Trophoblast cell (in vitro differentiated cells and primary cell): ENCODE results near the gene CNBD2.
"Not testable (repeated sequence)": the region's sequence is repeated elsewhere in the genome, so short reads cannot be mapped to it uniquely, and the experiment has no call there.

ENCODE experiments used
- DNase-seq, 2 donors: peaks; one replicate each; pipeline ENCODE4 v3.0.0-alpha.2; 2016
- H2AFZ ChIP-seq: 2 replicates; pipeline ENCODE4 v1.6.1; 2013; ENCODE audit warnings: low read length, moderate library complexity, mild to moderate bottlenecking; ENCODE audit not compliant: insufficient read depth, poor library complexity
- H2AK5ac ChIP-seq: 2 replicates; pipeline ENCODE4 v1.6.1; 2013; ENCODE audit warnings: mild to moderate bottlenecking, low read length
- H2BK120ac ChIP-seq: 2 replicates; pipeline ENCODE4 v1.6.1; 2013; ENCODE audit warnings: low read length, mild to moderate bottlenecking, moderate library complexity; ENCODE audit not compliant: insufficient read depth, poor library complexity
- H2BK12ac ChIP-seq: 2 replicates; pipeline ENCODE4 v1.6.1; 2013; ENCODE audit warnings: mild to moderate bottlenecking, low read length, moderate library complexity
- H2BK5ac ChIP-seq: 2 replicates; pipeline ENCODE4 v1.6.1; 2013; ENCODE audit warnings: low read length, low read depth, moderate library complexity, mild to moderate bottlenecking; ENCODE audit not compliant: poor library complexity
- H3K14ac ChIP-seq: 2 replicates; pipeline ENCODE4 v1.6.1; 2013; ENCODE audit warnings: mild to moderate bottlenecking, low read length
- H3K18ac ChIP-seq: 2 replicates; pipeline ENCODE4 v1.6.1; 2013; ENCODE audit warnings: mild to moderate bottlenecking, low read length
- H3K23ac ChIP-seq: 2 replicates; pipeline ENCODE4 v1.6.1; 2013; ENCODE audit warnings: low read length
- H3K27ac ChIP-seq: 2 replicates; pipeline ENCODE4 v1.5.1; 2013; ENCODE audit warnings: low read depth, mild to moderate bottlenecking, inconsistent platforms, low read length, moderate library complexity
- H3K27me3 ChIP-seq: 2 replicates; pipeline ENCODE4 v1.6.1; 2013; ENCODE audit warnings: inconsistent platforms, mild to moderate bottlenecking, low read length, moderate library complexity; ENCODE audit not compliant: insufficient read depth
- H3K36me3 ChIP-seq, 2 experiments: 1 replicate in 1 of 2; 2 replicates in 1 of 2; pipeline ENCODE4 v1.6.1; 2013; ENCODE audit warnings: low read length in 2 of 2, mild to moderate bottlenecking in 2 of 2, moderate library complexity in 1 of 2; ENCODE audit not compliant: insufficient read depth in 2 of 2, control insufficient read depth in 1 of 2
- H3K4ac ChIP-seq: 2 replicates; pipeline ENCODE4 v1.6.1; 2013; ENCODE audit warnings: low read depth, mild to moderate bottlenecking, low read length, moderate library complexity
- H3K4me1 ChIP-seq, 2 experiments: 1 replicate in 1 of 2; 2 replicates in 1 of 2; pipeline ENCODE4 v1.6.1; 2013; ENCODE audit warnings: low read length in 2 of 2, mild to moderate bottlenecking in 2 of 2, moderate library complexity in 1 of 2; ENCODE audit not compliant: insufficient read depth in 2 of 2, control insufficient read depth in 1 of 2
- H3K4me2 ChIP-seq: 2 replicates; pipeline ENCODE4 v1.6.1; 2013; ENCODE audit warnings: inconsistent platforms, mild to moderate bottlenecking, low read length, moderate library complexity
- H3K4me3 ChIP-seq: 2 replicates; pipeline ENCODE4 v1.5.1; 2013; ENCODE audit warnings: mild to moderate bottlenecking, low read depth, low read length, inconsistent platforms
- H3K79me1 ChIP-seq: one replicate; pipeline ENCODE4 v1.6.1; 2013; ENCODE audit warnings: low read length
- H3K79me2 ChIP-seq: 2 replicates; pipeline ENCODE4 v1.6.1; 2013; ENCODE audit warnings: low read length, mild to moderate bottlenecking; ENCODE audit not compliant: control insufficient read depth, insufficient read depth, poor library complexity
- H3K9ac ChIP-seq: 2 replicates; pipeline ENCODE4 v1.6.1; 2013; ENCODE audit warnings: mild to moderate bottlenecking, low read length
- H3K9me3 ChIP-seq: 2 replicates; pipeline ENCODE4 v1.6.1; 2013; ENCODE audit warnings: low read depth, mild to moderate bottlenecking, control low read depth, inconsistent platforms, low read length; ENCODE audit not compliant: insufficient read depth
- H4K12ac ChIP-seq: 2 replicates; pipeline ENCODE4 v1.6.1; 2013; ENCODE audit warnings: low read depth, mild to moderate bottlenecking, low read length, moderate library complexity
- H4K8ac ChIP-seq: 2 replicates; pipeline ENCODE4 v1.6.1; 2013; ENCODE audit warnings: low read depth, mild to moderate bottlenecking, low read length, moderate library complexity
- H4K91ac ChIP-seq: one replicate; pipeline ENCODE4 v1.6.1; 2013; ENCODE audit warnings: low read depth, mild to moderate bottlenecking, low read length, moderate library complexity
- WGBS: extraction: QIAGEN DNeasy Blood & Tissue Kit; methylation state at CpG from one replicate; pipeline ENCODE4 v1.1.7; 2013; ENCODE audit warnings: missing lambda C conversion rate; ENCODE audit not compliant: insufficient read length, insufficient coverage; ENCODE audit errors: extremely low coverage; 5-methylcytosine and 5-hydroxymethylcytosine counted together

CNBD2 gene

DNA sequence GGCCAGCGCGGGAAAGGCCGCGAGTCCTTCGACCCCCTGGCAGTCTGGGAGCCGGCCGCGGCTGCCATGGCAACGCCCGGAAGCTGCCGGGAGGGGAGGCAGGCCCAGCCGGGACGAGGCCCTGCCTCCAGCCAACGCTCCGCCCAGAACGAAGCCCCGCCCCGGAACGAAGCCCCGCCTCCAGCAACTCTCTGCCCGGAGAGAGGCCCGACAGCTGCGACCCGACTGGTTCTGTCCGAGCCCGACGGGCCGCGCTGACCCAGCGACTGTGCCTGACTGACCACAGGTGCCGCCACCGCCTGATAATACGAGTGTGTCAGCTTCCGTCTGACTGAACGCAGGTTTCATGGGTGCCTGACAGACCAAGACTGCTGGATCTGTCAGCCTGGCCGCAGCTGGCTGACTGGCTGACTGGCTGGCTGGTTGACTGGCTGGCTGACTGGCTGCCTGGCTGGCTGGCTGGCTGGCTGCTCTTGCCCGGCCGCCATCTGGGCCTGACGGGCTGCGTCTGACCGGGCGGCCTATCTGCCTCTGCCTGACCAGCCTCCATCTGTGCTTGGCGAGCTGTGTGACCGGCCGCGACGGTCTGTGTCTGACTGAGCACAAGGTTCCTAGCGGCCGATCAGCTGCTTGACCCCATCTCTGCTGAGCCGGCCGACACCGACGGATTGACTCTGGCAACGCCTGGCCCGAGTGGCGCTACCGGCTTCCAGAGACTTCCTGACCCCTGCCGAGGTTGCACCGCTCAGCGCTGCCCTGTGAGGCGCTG, 96.5 kb downstream of the CNBD2 start:
- Histone ChIP-seq H3K36me3 (no peaks in the 10 kb centered on the region), H3K79me1 (peaks cover 13% of the 10 kb centered on the region), H3K4ac (peak overlapping the region; percentile 30), H3K4me1 (peaks cover 16 to 17% of the 10 kb centered on the region in 2 experiments), H2BK5ac (peak overlapping the region; percentile 43), H3K14ac (peak overlapping the region; percentile 47), H3K9me3 (no peaks in the 10 kb centered on the region), H3K4me2 (peak overlapping the region; percentile 71), H4K91ac (peak overlapping the region; percentile 61), H3K9ac (no peak overlapping the region), H3K79me2 (peaks cover 6% of the 10 kb centered on the region), H2BK120ac (peak overlapping the region; percentile 0), H4K8ac (peak overlapping the region; percentile 75), H2BK12ac (peak overlapping the region; percentile 47), H3K4me3 (peak overlapping the region; percentile 63), H3K18ac (peak overlapping the region; percentile 42), H3K23ac (no peak overlapping the region), H3K27me3 (no peaks in the 10 kb centered on the region), H2AFZ (peak overlapping the region; percentile 80), H3K27ac (peak overlapping the region; percentile 56), H4K12ac (peak overlapping the region; percentile 56), H2AK5ac (no peak overlapping the region)
- no CpG with 5 or more reads among the region's 61 CpGs for WGBS
- DNase-seq: peak; percentile 93 to 96

GRCh38 chr20:36065427-36065998, 97.1 kb downstream of the CNBD2 start:
- no CpG with 5 or more reads among the region's 24 CpGs for WGBS

GRCh38 chr20:36066777-36067176, 98.4 kb downstream of the CNBD2 start:
- Histone ChIP-seq H3K4ac (no peak overlapping the region), H3K9me3 (no peaks in the 10 kb centered on the region), H4K91ac (no peak overlapping the region), H3K79me2 (peaks cover 6% of the 10 kb centered on the region), H3K18ac (no peak overlapping the region), H4K12ac (no peak overlapping the region), H2BK12ac (no peak overlapping the region), H4K8ac (no peak overlapping the region), H3K4me2 (no peak overlapping the region), H3K14ac (no peak overlapping the region), H3K27me3 (no peaks in the 10 kb centered on the region), H3K27ac (no peak overlapping the region), H2AK5ac (no peak overlapping the region), H2AFZ (no peak overlapping the region), H3K9ac (no peak overlapping the region), H3K23ac (no peak overlapping the region), H3K36me3 (no peaks in the 10 kb centered on the region), H3K79me1 (peaks cover 13% of the 10 kb centered on the region), H3K4me3 (no peak overlapping the region), H2BK120ac (no peak overlapping the region), H2BK5ac (no peak overlapping the region), H3K4me1 (peaks cover 22 to 26% of the 10 kb centered on the region in 2 experiments)
- no CpG with 5 or more reads among the region's 2 CpGs for WGBS
- no peak for DNase-seq

More at GRCh38 chr20:36065427-36065998, 97.1 kb downstream of the CNBD2 start:
- H4K91ac ChIP-seq: no peak overlapping the region
- H3K27me3 ChIP-seq: no peaks in the 10 kb centered on the region
- H2BK5ac ChIP-seq: no peak overlapping the region
- H3K23ac ChIP-seq: no peak overlapping the region
- H2AFZ ChIP-seq: peak overlapping the region; percentile 32
- peak overlapping the region; percentile 69 for H4K8ac ChIP-seq
- no peak overlapping the region for H4K12ac ChIP-seq
- peaks cover 13% of the 10 kb centered on the region for H3K79me1 ChIP-seq
- peaks cover 6% of the 10 kb centered on the region for H3K79me2 ChIP-seq
- H2AK5ac ChIP-seq: no peak overlapping the region
- H3K18ac ChIP-seq: peak overlapping the region; percentile 11
- H3K4me1 ChIP-seq: peaks cover 18% of the 10 kb centered on the region in 2 experiments
- H3K27ac ChIP-seq: peak overlapping the region; percentile 56
- H2BK120ac ChIP-seq: no peak overlapping the region
- DNase-seq: no peak
- H3K14ac ChIP-seq: peak overlapping the region; percentile 46
- H3K4me3 ChIP-seq: no peak overlapping the region
- no peak overlapping the region for H3K9ac ChIP-seq
- peak overlapping the region; percentile 71 for H3K4me2 ChIP-seq
- no peaks in the 10 kb centered on the region for H3K9me3 ChIP-seq
- peak overlapping the region; percentile 16 for H2BK12ac ChIP-seq
- H3K36me3 ChIP-seq: no peaks in the 10 kb centered on the region
- no peak overlapping the region for H3K4ac ChIP-seq

- H3K4ac ChIP-seq, H3K79me2 ChIP-seq, H3K4me2 ChIP-seq, H2AK5ac ChIP-seq, H3K23ac ChIP-seq, H2BK12ac ChIP-seq, H4K8ac ChIP-seq, H4K91ac ChIP-seq, H3K14ac ChIP-seq, H3K9me3 ChIP-seq, H2BK120ac ChIP-seq, H3K27me3 ChIP-seq, H3K18ac ChIP-seq, H3K27ac ChIP-seq, DNase-seq, H2AFZ ChIP-seq, H3K36me3 ChIP-seq, H3K9ac ChIP-seq, H3K4me3 ChIP-seq, H2BK5ac ChIP-seq, H4K12ac ChIP-seq: not testable (repeated sequence)
- WGBS: no CpG with 5 or more reads among the region's 11 CpGs
- peaks cover 13% of the 10 kb centered on the region for H3K79me1 ChIP-seq
- peaks cover 15 to 23% of the 10 kb centered on the region in 2 experiments for H3K4me1 ChIP-seq
Measured at GRCh38 chr20:36068526-36068925, 100.1 kb downstream of the CNBD2 start.
